Keratinocyte (primary cell): ENCODE results near the gene KIR2DL3. TPM values are rescaled to one million over a fixed set of nuclear protein-coding genes. Genes with fewer than 3 reads are reported as not detected.
"Not testable (repeated sequence)": the region's sequence is repeated elsewhere in the genome, so short reads cannot be mapped to it uniquely, and the experiment has no call there.

Experiments
- DNase-seq: peaks from one replicate; pipeline ENCODE4 v3.0.0-alpha.2; 2011; ENCODE audit warnings: low read depth, missing footprints, low spot score
- FAIRE-seq: peaks from 2 replicates; lab custom pipeline; 2011; peaks lifted over from hg19 to GRCh38; lab: Jason Lieb, UNC
- H2AFZ ChIP-seq: 2 replicates; pipeline ENCODE4 v1.6.0; 2012; ENCODE audit warnings: low read length, control low read depth, inconsistent platforms; ENCODE audit not compliant: control insufficient read depth
- H3K27ac ChIP-seq: 2 replicates; pipeline ENCODE4 v1.5.1; 2011; ENCODE audit warnings: low read length; ENCODE audit not compliant: control insufficient read depth, insufficient read depth
- H3K27me3 ChIP-seq: 3 replicates; pipeline ENCODE4 v1.6.0; 2011; ENCODE audit warnings: low read length; ENCODE audit not compliant: control insufficient read depth, insufficient read depth; ENCODE audit errors: extremely low read depth
- H3K36me3 ChIP-seq, 2 experiments: 2 replicates in 1 of 2; 3 replicates in 1 of 2; pipeline ENCODE4 v1.5.1; 2011; ENCODE audit warnings: low read length in 2 of 2, mild to moderate bottlenecking in 1 of 2; ENCODE audit not compliant: control insufficient read depth in 2 of 2, insufficient read depth in 2 of 2; ENCODE audit errors: extremely low read depth in 1 of 2
- H3K4me1 ChIP-seq: 3 replicates; pipeline ENCODE4 v1.5.1; 2011; ENCODE audit warnings: low read length; ENCODE audit not compliant: control insufficient read depth, insufficient read depth; ENCODE audit errors: extremely low read depth
- H3K4me2 ChIP-seq: 3 replicates; pipeline ENCODE4 v1.6.0; 2011; ENCODE audit warnings: low read depth, low read length; ENCODE audit not compliant: control insufficient read depth, insufficient read depth; ENCODE audit errors: extremely low read depth
- H3K4me3 ChIP-seq, 3 experiments: fragments of 200-600 bp in 1 of 3; sonication (generic) in 1 of 3; 2 replicates in 2 of 3; 3 replicates in 1 of 3; pipeline ENCODE4 v1.5.1; 2011 to 2016; ENCODE audit warnings: low read length in 3 of 3, mild to moderate bottlenecking in 3 of 3, control low read depth in 2 of 3, inconsistent platforms in 1 of 3, low read depth in 1 of 3, mixed read lengths in 1 of 3, mixed run types in 1 of 3, moderate library complexity in 1 of 3; ENCODE audit not compliant: control insufficient read depth in 2 of 3, insufficient read depth in 2 of 3; ENCODE audit errors: extremely low read depth in 1 of 3
- H3K79me2 ChIP-seq: 2 replicates; pipeline ENCODE4 v1.6.0; 2012; ENCODE audit warnings: low read length; ENCODE audit not compliant: control insufficient read depth, insufficient read depth
- H3K9ac ChIP-seq: 3 replicates; pipeline ENCODE4 v1.6.0; 2011; ENCODE audit warnings: low read length; ENCODE audit not compliant: control insufficient read depth, insufficient read depth; ENCODE audit errors: extremely low read depth
- H3K9me1 ChIP-seq: 3 replicates; pipeline ENCODE4 v1.6.0; 2011; ENCODE audit warnings: low read length; ENCODE audit not compliant: control insufficient read depth, insufficient read depth; ENCODE audit errors: extremely low read depth
- H3K9me3 ChIP-seq: 2 replicates; pipeline ENCODE4 v1.5.1; 2012; ENCODE audit warnings: low read depth, low read length; ENCODE audit not compliant: control insufficient read depth
- H4K20me1 ChIP-seq: 3 replicates; pipeline ENCODE4 v1.6.0; 2011; ENCODE audit warnings: low read length; ENCODE audit not compliant: control insufficient read depth, insufficient read depth; ENCODE audit errors: extremely low read depth
- CTCF ChIP-seq, 3 experiments: IDR thresholded peaks in 1 of 3; conservative IDR thresholded peaks in 1 of 3; optimal IDR thresholded peaks in 1 of 3; 2 replicates in 2 of 3; 3 replicates in 1 of 3; pipeline versions ENCODE3 to v1.5.1; 2011; ENCODE audit warnings: low read length in 3 of 3, mild to moderate bottlenecking in 3 of 3, moderate library complexity in 2 of 3, control low read depth in 1 of 3, inconsistent platforms in 1 of 3; ENCODE audit not compliant: insufficient read depth in 2 of 3; ENCODE audit errors: extremely low read depth in 1 of 3
- EZH2 ChIP-seq: IDR thresholded peaks from one replicate; pipeline ENCODE4 v1.6.1; 2012; ENCODE audit warnings: inconsistent platforms, mild to moderate bottlenecking, low read length, moderate library complexity
- dilution Hi-C: fragments of 300-500 bp; cut with MboI; formaldehyde crosslinking; loops from one replicate; pipeline ENCODE4 v1.7.0; 2020; ENCODE audit warnings: low sequenced_read_pairs; ENCODE audit not compliant: extremely low pct_ligation_motif_present
- polyA plus RNA-seq, 5 experiments: library from polyadenylated mRNA; depleted of rRNA in 3 of 5; stranded (reverse) in 3 of 5; stranded (forward) in 1 of 5; unstranded in 1 of 5; fragments of >200 nt; gene quantifications; 1 replicate in 1 of 5; 2 replicates in 3 of 5; 3 replicates in 1 of 5; pipeline versions ENCODE4 v1.2.1 to v1.2.3, GENCODE V29; 2011 to 2012; ENCODE audit warnings: missing spikeins in 2 of 5, low read depth in 1 of 5, low replicate concordance in 1 of 5

Gene KIR2DL3
- polyA plus RNA-seq, 1 donor (not counting 4 experiments of a cell fraction or from before 2014, with no cell fraction given), result not detected

DNA sequence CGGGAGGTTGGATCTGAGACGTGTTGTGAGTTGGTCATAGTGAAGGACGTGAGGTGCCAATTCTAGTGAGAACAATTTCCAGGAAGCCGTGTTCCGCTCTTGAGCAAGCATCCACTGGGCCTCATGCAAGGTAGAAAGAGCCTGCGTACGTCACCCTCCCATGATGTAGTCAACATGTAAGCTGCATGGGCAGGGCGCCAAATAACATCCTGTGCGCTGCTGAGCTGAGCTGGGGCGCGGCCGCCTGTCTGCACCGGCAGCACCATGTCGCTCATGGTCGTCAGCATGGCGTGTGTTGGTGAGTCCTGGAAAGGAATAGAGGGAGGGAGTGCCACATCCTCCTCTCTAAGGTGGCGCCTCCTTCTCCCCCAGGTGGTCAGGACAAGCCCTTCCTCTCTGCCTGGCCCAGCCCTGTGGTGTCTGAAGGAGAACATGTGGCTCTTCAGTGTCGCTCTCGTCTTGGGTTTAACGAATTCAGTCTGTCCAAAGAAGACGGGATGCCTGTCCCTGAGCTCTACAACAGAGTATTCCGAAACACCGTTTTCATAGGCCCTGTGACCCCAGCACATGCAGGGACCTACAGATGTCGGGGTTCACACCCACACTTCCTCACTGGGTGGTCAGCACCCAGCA, 47.9 kb downstream of the KIR2DL3 start:
- H3K9ac ChIP-seq, H2AFZ ChIP-seq, dilution Hi-C loops, H4K20me1 ChIP-seq, H3K27ac ChIP-seq, H3K79me2 ChIP-seq, FAIRE-seq, H3K4me2 ChIP-seq, H3K4me1 ChIP-seq, H3K36me3 ChIP-seq, H3K27me3 ChIP-seq, H3K9me1 ChIP-seq, DNase-seq, H3K4me3 ChIP-seq: not testable (repeated sequence)
- peaks cover 12% of the 10 kb centered on the region for H3K9me3 ChIP-seq

GRCh38 chr19:54788154-54788553, 49.8 kb downstream of the KIR2DL3 start:
- H3K4me3 ChIP-seq, DNase-seq, H3K4me1 ChIP-seq, H3K9ac ChIP-seq, H4K20me1 ChIP-seq, H2AFZ ChIP-seq, H3K79me2 ChIP-seq, H3K4me2 ChIP-seq, H3K27me3 ChIP-seq, H3K9me1 ChIP-seq, H3K27ac ChIP-seq, H3K36me3 ChIP-seq, FAIRE-seq, dilution Hi-C loops: not testable (repeated sequence)
- H3K9me3 ChIP-seq, result peaks cover 14% of the 10 kb centered on the region

- Histone ChIP-seq H3K27ac (no peak overlapping the region), H3K4me2 (no peak overlapping the region), H3K9me1 (no peaks in the 10 kb centered on the region), H3K36me3 (no peaks in the 10 kb centered on the region), H3K4me1 (no peaks in the 10 kb centered on the region), H3K4me3 (no peak overlapping the region), H3K9ac (no peak overlapping the region), H3K27me3 (no peaks in the 10 kb centered on the region), H2AFZ (no peak overlapping the region), H3K9me3 (peaks cover 14% of the 10 kb centered on the region), H3K79me2 (no peaks in the 10 kb centered on the region), H4K20me1 (no peaks in the 10 kb centered on the region)
- dilution Hi-C loops, result no loop called here
- DNase-seq (no peak), FAIRE-seq (no peak)
- TF ChIP-seq EZH2 (no peak), CTCF (optimal IDR thresholded peaks at IDR 0.05 in 1 of 3, IDR thresholded peaks at IDR 0.05 in 1 of 3, conservative IDR thresholded peaks at IDR 0.05 in 1 of 3; ENCODE audit: extremely low read depth in 1 of 3, insufficient read depth in 2 of 3, low read length in 3 of 3) (no peak)
Measured at GRCh38 chr19:54790711-54791110, 52.4 kb downstream of the KIR2DL3 start.
